GM12891 (cell line): ENCODE results near the gene FUNDC2.

Experiments used
- POLR2A ChIP-seq: IDR thresholded peaks from 2 replicates; pipeline ENCODE4 v1.6.1; 2011; ENCODE audit warnings: low read depth, low read length, control low read depth
- POLR2AphosphoS5 ChIP-seq: IDR thresholded peaks from 2 replicates; pipeline ENCODE4 v1.6.1; 2011; ENCODE audit warnings: low read depth, low read length, control low read depth
- TAF1 ChIP-seq: IDR thresholded peaks from 2 replicates; pipeline ENCODE4 v1.6.1; 2011; ENCODE audit warnings: low read depth, low read length, control low read depth

- no peak for TF ChIP-seq POLR2AphosphoS5
- no peak for TF ChIP-seq POLR2A
- no peak for TF ChIP-seq TAF1
These were observed 21.5 kb upstream of the FUNDC2 start for GRCh38 chrX:155005190-155005589.
